GM23248 (cell line): ENCODE results near the gene SLC43A1. TPM values are rescaled to one million over a fixed set of nuclear protein-coding genes. Genes with fewer than 3 reads are reported as not detected.
A peak's percentile ranks its signal among the peaks of the same experiment; 100 is the strongest.

Source experiments
- DNase-seq: peaks from one replicate; pipeline ENCODE4 v3.0.0-alpha.2; 2015
- H2AFZ ChIP-seq: fragments of 200-600 bp; sonication (generic); 2 replicates; pipeline ENCODE4 v1.6.1; 2016; ENCODE audit warnings: antibody characterized with exemption
- H3F3A ChIP-seq: fragments of 200-600 bp; sonication (generic); 2 replicates; pipeline ENCODE4 v1.6.1; 2016; ENCODE audit warnings: mild to moderate bottlenecking, antibody characterized with exemption, mixed run types; ENCODE audit not compliant: insufficient read depth
- H3K27ac ChIP-seq: fragments of 200-600 bp; sonication (generic); 2 replicates; pipeline ENCODE4 v1.5.1; 2016; ENCODE audit warnings: mild to moderate bottlenecking
- H3K27me3 ChIP-seq: fragments of 200-600 bp; sonication (generic); replicated peaks from 2 replicates; pipeline ENCODE4 v1.6.1; 2016; ENCODE audit warnings: mild to moderate bottlenecking; ENCODE audit not compliant: insufficient read depth
- H3K36me3 ChIP-seq: fragments of 200-600 bp; sonication (generic); 2 replicates; pipeline ENCODE4 v1.6.1; 2016; ENCODE audit warnings: low read depth, mild to moderate bottlenecking
- H3K4me1 ChIP-seq: fragments of 200-600 bp; sonication (generic); 2 replicates; pipeline ENCODE4 v1.6.1; 2016; ENCODE audit warnings: mild to moderate bottlenecking; ENCODE audit not compliant: insufficient read depth
- H3K4me2 ChIP-seq: fragments of 200-600 bp; sonication (generic); one replicate; pipeline ENCODE4 v1.6.1; 2016; ENCODE audit warnings: mild to moderate bottlenecking; ENCODE audit not compliant: unreplicated experiment
- H3K4me3 ChIP-seq: fragments of 200-600 bp; sonication (generic); 2 replicates; pipeline ENCODE4 v1.5.1; 2016; ENCODE audit warnings: mild to moderate bottlenecking
- H3K79me2 ChIP-seq: fragments of 200-600 bp; sonication (generic); 2 replicates; pipeline ENCODE4 v1.6.1; 2016; ENCODE audit warnings: mild to moderate bottlenecking; ENCODE audit not compliant: insufficient read depth
- H3K9ac ChIP-seq: fragments of 200-600 bp; sonication (generic); 2 replicates; pipeline ENCODE4 v1.6.1; 2016; ENCODE audit warnings: mild to moderate bottlenecking
- H3K9me2 ChIP-seq: fragments of 200-600 bp; sonication (generic); 2 replicates; pipeline ENCODE4 v1.6.1; 2016; ENCODE audit warnings: mixed run types, mild to moderate bottlenecking, moderate library complexity; ENCODE audit not compliant: insufficient read depth
- H3K9me3 ChIP-seq: fragments of 200-600 bp; sonication (generic); one replicate; pipeline ENCODE4 v1.6.1; 2017; ENCODE audit warnings: low read depth
- H4K20me1 ChIP-seq: fragments of 200-600 bp; sonication (generic); 2 replicates; pipeline ENCODE4 v1.6.0; 2016; ENCODE audit not compliant: insufficient read depth
- EZH2 ChIP-seq: fragments of 200-600 bp; sonication (generic); IDR thresholded peaks from 2 replicates; pipeline ENCODE4 v1.6.1; 2018; ENCODE audit warnings: antibody characterized with exemption, mild to moderate bottlenecking; ENCODE audit not compliant: insufficient read depth, poor library complexity, severe bottlenecking
- EZH2phosphoT487 ChIP-seq: fragments of 200-600 bp; sonication (generic); IDR thresholded peaks from 2 replicates; pipeline ENCODE4 v1.6.1; 2018; ENCODE audit warnings: antibody characterized with exemption, moderate library complexity, mild to moderate bottlenecking, low read depth; ENCODE audit not compliant: insufficient read depth
- WGBS, 2 experiments: methylation state at CpG; one replicate each; pipeline ENCODE4 v1.1.6; 2015 to 2017; ENCODE audit warnings: low lambda C conversion rate in 2 of 2, low coverage in 1 of 2; ENCODE audit errors: missing lambda C conversion rate in 2 of 2; 5-methylcytosine and 5-hydroxymethylcytosine counted together
- in situ Hi-C: fragments of 300-500 bp; cut with MboI; formaldehyde crosslinking; loops from 2 replicates; pipeline ENCODE4 v1.15.0; 2020
- polyA plus RNA-seq: library from polyadenylated mRNA; unstranded; fragments of >200 nt; fragmentation: Nextera tagmentation; extraction: Ambion mirVana; gene quantifications from 2 replicates; pipeline ENCODE4 v1.2.1, GENCODE V29; 2016
- total RNA-seq: library from RNA; depleted of rRNA; stranded (reverse); fragments of >200 nt; shearing (Covaris generic); gene quantifications from 2 replicates; pipeline ENCODE4 v1.2.3, GENCODE V29; 2014

SLC43A1 gene
- total and polyA plus RNA-seq, 2 experiments from 2014 or later, result 7.1 to 9.3 TPM

DNA sequence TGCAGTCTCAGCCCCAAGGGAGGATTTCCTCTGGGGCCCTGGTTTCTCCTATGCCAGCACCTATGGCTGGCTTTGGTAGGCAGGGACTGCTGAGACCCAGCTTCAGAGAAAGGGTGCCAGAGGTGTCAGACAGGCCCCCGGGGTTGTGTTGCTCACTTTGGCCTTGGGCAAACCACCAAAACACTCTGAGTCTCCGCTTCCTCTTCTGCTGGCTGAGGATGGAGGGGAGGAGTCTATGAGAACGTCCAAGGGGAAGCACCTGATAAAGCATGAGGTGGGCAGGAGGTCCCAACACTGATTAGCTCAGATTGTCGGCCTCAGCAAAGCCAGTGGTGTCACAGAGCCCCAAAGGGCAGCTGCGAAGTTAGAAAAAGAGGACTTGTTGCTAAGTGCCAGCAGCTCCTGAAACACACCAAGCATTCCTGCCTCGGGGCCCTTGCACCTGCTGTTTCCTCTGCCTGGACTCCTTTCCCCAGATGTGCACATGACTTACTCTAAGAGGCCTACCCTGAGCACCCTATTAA is 32.4 kb upstream of the SLC43A1 start:
- 38 to 61% methylated on average over 5 to 6 of the region's 6 CpGs for WGBS, 2 experiments
- DNase-seq, result peak; percentile 17
- in situ Hi-C loops, result no loop called here

DNA sequence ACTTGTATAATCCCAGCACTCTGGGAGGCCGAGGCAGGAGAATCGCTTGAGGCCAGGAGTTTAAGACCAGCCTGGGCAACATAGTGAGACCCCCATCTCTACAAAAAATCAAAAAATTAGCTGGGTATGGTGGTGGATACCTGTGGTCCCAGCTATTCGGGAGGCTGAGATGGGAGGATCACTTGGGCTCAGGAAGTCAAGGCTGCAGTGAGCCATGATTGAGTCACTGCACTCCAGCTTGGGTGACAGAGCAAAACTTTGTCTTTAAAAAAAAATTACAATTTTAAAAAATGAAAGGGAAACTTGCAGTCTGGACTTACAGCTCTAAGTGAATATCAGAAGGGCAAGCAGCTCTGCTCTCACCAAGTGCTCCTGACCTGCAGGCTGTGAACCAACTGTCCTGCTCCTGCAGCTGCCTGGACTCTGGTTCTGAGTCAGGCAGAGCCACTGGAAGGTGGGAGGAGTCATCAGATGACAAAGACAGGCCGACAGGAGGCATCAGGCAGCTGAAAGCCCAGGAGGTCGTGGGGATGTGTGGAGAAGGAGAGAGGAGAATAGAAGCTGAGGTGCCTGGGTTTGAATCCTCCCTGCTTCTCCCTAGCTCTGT is 31.5 kb upstream of the SLC43A1 start:
- WGBS, 2 experiments, result 58 to 60% methylated on average over 5 of the region's 5 CpGs

More for the DNA sequence above, 32.4 kb upstream of the SLC43A1 start:
- Histone ChIP-seq H3K4me2 (no peak overlapping the region), H3K9me2 (no peaks in the 10 kb centered on the region), H3K27ac (no peak overlapping the region), H3F3A (no peaks in the 10 kb centered on the region), H3K4me3 (no peak overlapping the region), H3K4me1 (no peaks in the 10 kb centered on the region), H3K27me3 (no peaks in the 10 kb centered on the region), H3K36me3 (peaks cover 7% of the 10 kb centered on the region; the same call in 1 of the 2 replicates), H3K9ac (no peak overlapping the region), H3K79me2 (no peaks in the 10 kb centered on the region), H3K9me3 (no peaks in the 10 kb centered on the region), H2AFZ (no peak overlapping the region), H4K20me1 (no peaks in the 10 kb centered on the region)
- no peak for TF ChIP-seq EZH2
- TF ChIP-seq EZH2phosphoT487, result no peak

GRCh38 chr11:57546451-57546850 is 30.9 kb upstream of the SLC43A1 start:
- Histone ChIP-seq H4K20me1 (no peaks in the 10 kb centered on the region), H3K27ac (no peak overlapping the region), H3K4me1 (no peaks in the 10 kb centered on the region), H3K4me2 (no peak overlapping the region), H3F3A (no peaks in the 10 kb centered on the region), H3K4me3 (no peak overlapping the region), H3K9ac (no peak overlapping the region), H3K79me2 (no peaks in the 10 kb centered on the region), H3K36me3 (peaks cover under 1% of the 10 kb centered on the region; the same call in 1 of the 2 replicates), H3K9me2 (no peaks in the 10 kb centered on the region), H3K9me3 (no peaks in the 10 kb centered on the region), H3K27me3 (no peaks in the 10 kb centered on the region), H2AFZ (no peak overlapping the region)
- no peak for TF ChIP-seq EZH2
- no peak for TF ChIP-seq EZH2phosphoT487
- no peak for DNase-seq
- in situ Hi-C loops, result no loop called here
- WGBS, 2 experiments, result 96 to 100% methylated on average over 7 of the region's 7 CpGs

More for the DNA sequence above, 31.5 kb upstream of the SLC43A1 start:
- Histone ChIP-seq H3K79me2 (no peaks in the 10 kb centered on the region), H3K9me3 (no peaks in the 10 kb centered on the region), H3K4me2 (no peak overlapping the region), H3K9me2 (no peaks in the 10 kb centered on the region), H3K4me3 (no peak overlapping the region), H3K27ac (no peak overlapping the region), H2AFZ (no peak overlapping the region), H4K20me1 (no peaks in the 10 kb centered on the region), H3K9ac (no peak overlapping the region), H3K27me3 (no peaks in the 10 kb centered on the region), H3K36me3 (peaks cover 2% of the 10 kb centered on the region; the same call in 1 of the 2 replicates), H3K4me1 (no peaks in the 10 kb centered on the region), H3F3A (no peaks in the 10 kb centered on the region)
- DNase-seq, result peak; percentile 81
- TF ChIP-seq EZH2 (no peak), EZH2phosphoT487 (no peak)
- in situ Hi-C loops, result no loop called here

GRCh38 chr11:57545883-57546282 is 30.4 kb upstream of the SLC43A1 start:
- no peak overlapping the region for H3K27ac ChIP-seq
- WGBS, 2 experiments, result 78 to 87% methylated on average over 12 to 13 of the region's 13 CpGs
- H4K20me1 ChIP-seq, result no peaks in the 10 kb centered on the region
- TF ChIP-seq EZH2 (no peak), EZH2phosphoT487 (no peak)
- H3K9ac ChIP-seq, result no peak overlapping the region
- H3K79me2 ChIP-seq, result no peaks in the 10 kb centered on the region
- no peaks in the 10 kb centered on the region for H3K27me3 ChIP-seq
- H2AFZ ChIP-seq, result no peak overlapping the region
- H3F3A ChIP-seq, result no peaks in the 10 kb centered on the region
- DNase-seq, result no peak
- in situ Hi-C loops, result no loop called here
- H3K36me3 ChIP-seq, result no peaks in the 10 kb centered on the region; the same call in 1 of the 2 replicates
- H3K9me3 ChIP-seq, result no peaks in the 10 kb centered on the region
- H3K4me2 ChIP-seq, result no peak overlapping the region
- no peaks in the 10 kb centered on the region for H3K4me1 ChIP-seq
- no peak overlapping the region for H3K4me3 ChIP-seq
- no peaks in the 10 kb centered on the region for H3K9me2 ChIP-seq
